HepG2 (cell line): Measurements from ENCODE around the gene ECD. TPM values are rescaled to one million over a fixed set of nuclear protein-coding genes. Genes with fewer than 3 reads are reported as not detected.

Experiments used
- DNMT1 ChIP-seq: sonication (generic); formaldehyde crosslinking; IDR thresholded peaks from 2 replicates; pipeline ENCODE4 v1.5.1; 2020; ENCODE audit warnings: mild to moderate bottlenecking, missing genetic modification reagents
- GABPA ChIP-seq, 2 experiments: IDR thresholded peaks; 2 replicates each; pipeline ENCODE4 v1.6.1; 2011 to 2016; ENCODE audit warnings: low read depth in 2 of 2, low read length in 1 of 2, missing biosample characterization in 1 of 2, missing genetic modification characterization in 1 of 2
- KAT7 ChIP-seq: IDR thresholded peaks from 2 replicates; pipeline ENCODE4 v1.6.1; 2018; ENCODE audit warnings: borderline replicate concordance, missing compliant biosample characterization
- MNT ChIP-seq: fragments of 450-650 bp; IDR thresholded peaks from 2 replicates; pipeline ENCODE4 v1.6.1; 2016
- MXD4 ChIP-seq: IDR thresholded peaks from 2 replicates; pipeline ENCODE4 v1.6.1; 2016; ENCODE audit warnings: mild to moderate bottlenecking, missing biosample characterization, missing genetic modification reagents
- NRL ChIP-seq: sonication (generic); formaldehyde crosslinking; IDR thresholded peaks from 2 replicates; pipeline ENCODE4 v1.5.0; 2020; ENCODE audit warnings: missing genetic modification reagents, mild to moderate bottlenecking, moderate library complexity, borderline replicate concordance
- PHF8 ChIP-seq: sonication (generic); formaldehyde crosslinking; IDR thresholded peaks from 2 replicates; pipeline ENCODE4 v1.5.0; 2020; ENCODE audit warnings: missing genetic modification reagents
- SALL1 ChIP-seq: sonication (generic); formaldehyde crosslinking; IDR thresholded peaks from 2 replicates; pipeline ENCODE4 v1.8.0; 2022; ENCODE audit warnings: mild to moderate bottlenecking, missing genetic modification reagents
- TEAD2 ChIP-seq: sonication (generic); formaldehyde crosslinking; IDR thresholded peaks from 2 replicates; pipeline ENCODE4 v1.9.0; 2021; ENCODE audit warnings: missing genetic modification reagents
- TOPORS ChIP-seq: sonication (generic); formaldehyde crosslinking; IDR thresholded peaks from 2 replicates; pipeline ENCODE4 v1.8.0; 2023; ENCODE audit warnings: mild to moderate bottlenecking, missing genetic modification reagents
- U2AF1 ChIP-seq: fragments of 200-400 bp; formaldehyde crosslinking; optimal IDR thresholded peaks from 2 replicates; pipeline ENCODE3; 2017; ENCODE audit warnings: mild to moderate bottlenecking, low read depth, low read length
- ZMYM4 ChIP-seq: sonication (generic); formaldehyde crosslinking; IDR thresholded peaks from 2 replicates; pipeline ENCODE4 v1.8.1; 2023; ENCODE audit warnings: mild to moderate bottlenecking, missing genetic modification reagents
- ZNF124 ChIP-seq: sonication (generic); formaldehyde crosslinking; IDR thresholded peaks from 2 replicates; pipeline ENCODE4 v1.4.0; 2020; ENCODE audit warnings: missing genetic modification reagents
- ZNF280D ChIP-seq: sonication (generic); formaldehyde crosslinking; IDR thresholded peaks from 2 replicates; pipeline ENCODE4 v1.5.1; 2020; ENCODE audit warnings: mild to moderate bottlenecking, missing genetic modification reagents
- ZNF687 ChIP-seq: sonication (generic); formaldehyde crosslinking; IDR thresholded peaks from 2 replicates; pipeline ENCODE4 v1.5.1; 2020; ENCODE audit warnings: mild to moderate bottlenecking, missing genetic modification reagents, moderate library complexity
- ZNF709 ChIP-seq: sonication (generic); formaldehyde crosslinking; IDR thresholded peaks from 2 replicates; pipeline ENCODE4 v1.5.0; 2020; ENCODE audit warnings: mild to moderate bottlenecking, missing genetic modification reagents
- ZNF766 ChIP-seq: sonication (generic); formaldehyde crosslinking; IDR thresholded peaks from 2 replicates; pipeline ENCODE4 v1.5.0; 2020; ENCODE audit warnings: missing genetic modification reagents, borderline replicate concordance
- ZSCAN12 ChIP-seq: sonication (generic); formaldehyde crosslinking; IDR thresholded peaks from 2 replicates; pipeline ENCODE4 v1.9.0; 2021; ENCODE audit warnings: mild to moderate bottlenecking, missing genetic modification reagents
- ZUFSP ChIP-seq: sonication (generic); formaldehyde crosslinking; IDR thresholded peaks from 2 replicates; pipeline ENCODE4 v1.9.0; 2021; ENCODE audit warnings: missing genetic modification reagents, mild to moderate bottlenecking, borderline replicate concordance
- polyA plus RNA-seq, 8 experiments: library from polyadenylated mRNA; depleted of rRNA in 3 of 8; stranded (reverse) in 7 of 8; unstranded in 1 of 8; fragments of >200 nt; fragmentation: Illumina TruSeq in 4 of 8; extraction: Trizol in 4 of 8; gene quantifications; 2 replicates each; pipeline versions ENCODE4 v1.2.1 to v1.2.3, GENCODE V29; 2011 to 2016; ENCODE audit warnings: low read depth in 4 of 8, missing spikeins in 1 of 8, mixed read lengths in 1 of 8; ENCODE audit not compliant: insufficient read depth in 1 of 8
- total RNA-seq, 5 experiments: library from RNA; depleted of rRNA; stranded (reverse); fragments of >200 nt; fragmentation: Illumina TruSeq; extraction: Trizol; gene quantifications; 2 replicates each; pipeline ENCODE4 v1.2.3, GENCODE V29; 2016; ENCODE audit warnings: low read depth in 1 of 5

The ECD gene
- total and polyA plus RNA-seq, 2 of the 13 experiments (the other 11 are each of a cell fraction or from before 2014, with no cell fraction given), result 21.5 to 27.6 TPM

- TF ChIP-seq ZNF280D (CRISPR knock-in tag), result 0 out of 2 replicates have a peak, but pooled peaks have one; percentile 36
- no peak for TF ChIP-seq ZNF687 (CRISPR knock-in tag)
- TF ChIP-seq NRL (CRISPR knock-in tag), result no peak
- no peak for TF ChIP-seq U2AF1
- TF ChIP-seq DNMT1 (CRISPR knock-in tag), result no peak
- peak; percentile 68; the same call in 1 of the 2 replicates for TF ChIP-seq ZMYM4 (CRISPR knock-in tag)
- peak; percentile 59; the same call in 1 of the 2 replicates for TF ChIP-seq MXD4 (CRISPR knock-in tag)
- no peak for TF ChIP-seq PHF8
- peak; percentile 93 for TF ChIP-seq SALL1
- TF ChIP-seq ZNF124 (CRISPR knock-in tag), result peak; percentile 26; the same call in 1 of the 2 replicates
- TF ChIP-seq GABPA (IDR thresholded peaks at IDR 0.05; ENCODE audit: low read depth, low read length), result no peak
- TF ChIP-seq GABPA (CRISPR knock-in tag; IDR thresholded peaks at IDR 0.05; ENCODE audit: low read depth), result peak; percentile 17; the same call in 1 of the 2 replicates
- TF ChIP-seq ZUFSP (CRISPR knock-in tag), result no peak
- no peak for TF ChIP-seq ZNF709 (CRISPR knock-in tag)
- peak; percentile 30; the same call in 1 of the 2 replicates for TF ChIP-seq MNT
- 0 out of 2 replicates have a peak, but pooled peaks have one; percentile 40 for TF ChIP-seq KAT7 (CRISPR knock-in tag)
- TF ChIP-seq TOPORS (CRISPR knock-in tag), result no peak
- TF ChIP-seq TEAD2 (CRISPR knock-in tag), result no peak
- TF ChIP-seq ZNF766 (CRISPR knock-in tag), result no peak
- no peak for TF ChIP-seq ZSCAN12 (CRISPR knock-in tag)
Measured at GRCh38 chr10:73131913-73132686, 35.7 kb downstream of the ECD start (continued).
